Measurements from ENCODE around the gene CA5A. TPM values are rescaled to one million over a fixed set of nuclear protein-coding genes. Genes with fewer than 3 reads are reported as not detected.
"Not testable (repeated sequence)": the region's sequence is repeated elsewhere in the genome, so short reads cannot be mapped to it uniquely, and the experiment has no call there.

The CA5A gene
- total RNA-seq, 2 donors from 2014 or later, result not detected

DNA sequence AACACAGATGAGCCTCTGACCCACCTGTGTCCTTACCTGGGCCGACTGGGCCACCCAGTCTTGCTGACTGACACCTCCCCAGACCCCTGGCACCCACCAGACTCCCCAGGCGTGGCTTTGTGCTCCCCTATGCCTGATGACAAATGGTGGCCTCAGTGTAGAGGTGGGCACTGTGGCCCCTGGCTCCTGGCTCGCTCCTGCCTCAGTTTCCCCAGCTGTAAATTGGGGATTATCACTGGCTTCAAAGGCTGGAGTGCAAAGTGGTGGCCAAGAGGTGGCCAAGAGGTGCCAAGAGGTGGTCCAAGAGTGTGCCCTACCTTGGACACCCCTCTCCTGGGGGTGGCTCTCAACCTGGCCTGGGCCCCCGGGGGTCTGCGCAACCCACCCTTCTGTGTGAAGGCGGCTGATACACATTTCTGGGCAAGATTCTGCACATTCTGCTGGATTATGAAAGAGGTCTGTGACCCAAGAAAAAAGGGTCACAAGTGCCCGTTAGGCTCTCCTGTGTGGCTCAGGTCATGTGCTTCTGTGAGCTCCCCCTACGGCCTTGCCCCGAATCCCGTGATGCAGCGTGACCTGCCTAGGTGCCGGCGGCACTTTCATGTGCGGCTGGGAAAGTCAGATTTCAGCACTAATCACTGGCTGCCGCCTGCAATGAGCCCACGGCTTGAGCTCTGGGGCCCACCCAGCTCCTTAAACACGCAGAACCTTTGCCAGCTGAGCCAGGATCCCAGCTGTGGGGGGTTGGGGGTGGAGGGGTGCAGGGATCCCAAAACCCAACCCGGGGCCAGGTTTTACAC lies 74.8 kb downstream of the CA5A start:
- not testable (repeated sequence) for DNase-seq, ATAC-seq

DNA sequence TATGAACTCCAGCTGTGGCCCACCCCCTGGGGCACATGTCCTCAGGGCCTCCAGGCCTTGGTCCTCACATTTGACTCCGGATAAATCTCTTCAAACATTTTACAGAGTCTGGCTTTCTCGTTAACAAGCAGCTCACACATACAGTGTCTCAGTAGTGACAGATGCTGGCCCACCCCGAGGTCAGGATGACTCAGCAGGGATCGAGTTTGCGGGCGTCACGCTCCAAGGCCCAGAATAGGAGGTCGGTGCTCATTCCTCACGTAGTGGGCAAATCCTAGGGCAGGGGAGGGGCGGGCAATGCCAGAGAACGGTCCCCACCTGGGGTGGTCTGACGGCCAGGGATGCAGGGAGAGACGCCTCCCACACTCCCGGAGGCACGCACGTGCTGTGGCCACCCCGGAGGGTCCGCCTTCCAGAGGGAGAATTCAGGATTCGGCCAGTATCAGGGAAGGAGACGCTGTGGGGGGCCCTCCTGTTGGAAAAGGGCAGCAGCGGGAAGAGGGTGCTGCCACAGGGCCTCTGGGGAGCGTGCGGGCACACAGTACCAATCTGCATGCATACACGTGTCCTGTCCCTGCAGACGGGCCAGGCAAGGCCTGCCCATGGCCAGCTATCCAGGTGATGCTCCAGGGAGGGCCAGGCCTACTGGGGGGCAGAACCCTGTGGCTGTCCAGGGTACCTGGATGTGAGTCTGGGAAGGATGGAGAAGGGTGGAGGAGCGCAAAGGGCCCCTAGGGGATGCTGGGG lies 75.6 kb downstream of the CA5A start:
- DNase-seq, result no peak
- intact Hi-C loops (cut with DNase I), result no loop called here

More for the DNA sequence above, 74.8 kb downstream of the CA5A start:
- intact Hi-C loops (cut with DNase I), result not testable (repeated sequence)

DNA sequence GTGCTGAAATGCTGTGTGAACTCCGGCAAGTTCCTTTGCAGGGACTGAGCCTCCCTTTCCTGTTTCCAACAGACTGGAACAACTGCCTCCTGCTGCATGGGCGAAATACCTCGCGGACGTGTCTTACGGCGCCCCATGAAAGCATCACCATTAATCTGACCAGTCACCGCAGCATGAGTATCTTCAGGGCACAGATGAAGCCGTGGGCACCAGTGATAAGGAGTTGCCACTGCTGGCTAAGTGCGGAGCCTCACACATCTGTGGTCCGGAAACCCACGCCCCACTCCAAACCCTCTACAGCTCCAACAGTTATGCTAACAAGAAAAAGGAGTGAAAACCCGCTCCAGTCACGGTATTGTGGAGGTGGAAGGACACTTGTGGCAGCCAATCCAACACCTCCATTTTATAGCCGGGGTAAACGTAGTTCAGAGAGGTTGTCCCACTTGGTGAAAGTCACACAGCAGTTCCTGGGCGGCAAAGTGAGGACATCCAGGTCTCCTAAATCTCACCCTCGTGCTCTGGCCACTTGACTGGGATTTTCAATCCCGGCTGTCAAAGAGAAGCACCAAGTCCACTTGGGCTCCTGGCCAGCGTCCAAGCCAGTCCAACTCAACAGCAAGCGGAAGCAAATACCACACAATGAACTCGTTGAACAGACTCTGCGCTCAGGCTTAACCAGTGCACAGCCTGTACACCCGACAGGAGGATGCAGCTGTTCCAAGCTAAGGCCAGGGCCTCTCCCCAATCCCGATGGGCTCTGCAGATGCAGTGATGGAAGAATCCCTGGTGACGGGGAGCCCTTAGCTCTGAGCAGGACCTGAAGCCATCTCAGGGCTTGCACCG lies 78.0 kb downstream of the CA5A start:
- DNase-seq (peak; percentile 68), ATAC-seq (peak in 1 of 2 donors; percentile 22)
- intact Hi-C loops (cut with DNase I), result not testable (repeated sequence)

More for the DNA sequence above, 75.6 kb downstream of the CA5A start:
- ATAC-seq, result peak; percentile 31 to 58

DNA sequence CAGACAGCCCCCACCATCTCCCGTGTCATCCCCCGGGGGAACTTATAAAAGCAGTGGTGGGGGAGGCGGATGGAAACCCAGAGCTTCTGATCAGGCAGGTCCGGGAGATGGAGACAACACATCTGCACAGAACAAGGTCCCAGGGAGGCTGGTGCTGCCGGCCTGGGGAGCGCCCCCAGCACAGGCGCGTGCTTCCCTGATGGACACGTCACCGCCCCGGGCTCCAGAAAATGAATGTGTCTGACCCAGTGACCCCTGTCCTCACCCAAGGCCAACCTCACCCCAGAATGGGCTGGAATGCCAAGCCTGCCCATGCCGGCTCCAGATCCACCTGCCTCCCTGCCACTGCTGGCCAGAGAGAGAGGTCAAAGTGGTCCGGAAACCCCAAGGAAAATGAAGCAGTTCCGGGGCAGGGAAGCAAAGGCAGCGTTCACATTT lies 79.5 kb downstream of the CA5A start:
- no peak for ATAC-seq
- DNase-seq, result no peak
- intact Hi-C loops (cut with DNase I), result no loop called here

DNA sequence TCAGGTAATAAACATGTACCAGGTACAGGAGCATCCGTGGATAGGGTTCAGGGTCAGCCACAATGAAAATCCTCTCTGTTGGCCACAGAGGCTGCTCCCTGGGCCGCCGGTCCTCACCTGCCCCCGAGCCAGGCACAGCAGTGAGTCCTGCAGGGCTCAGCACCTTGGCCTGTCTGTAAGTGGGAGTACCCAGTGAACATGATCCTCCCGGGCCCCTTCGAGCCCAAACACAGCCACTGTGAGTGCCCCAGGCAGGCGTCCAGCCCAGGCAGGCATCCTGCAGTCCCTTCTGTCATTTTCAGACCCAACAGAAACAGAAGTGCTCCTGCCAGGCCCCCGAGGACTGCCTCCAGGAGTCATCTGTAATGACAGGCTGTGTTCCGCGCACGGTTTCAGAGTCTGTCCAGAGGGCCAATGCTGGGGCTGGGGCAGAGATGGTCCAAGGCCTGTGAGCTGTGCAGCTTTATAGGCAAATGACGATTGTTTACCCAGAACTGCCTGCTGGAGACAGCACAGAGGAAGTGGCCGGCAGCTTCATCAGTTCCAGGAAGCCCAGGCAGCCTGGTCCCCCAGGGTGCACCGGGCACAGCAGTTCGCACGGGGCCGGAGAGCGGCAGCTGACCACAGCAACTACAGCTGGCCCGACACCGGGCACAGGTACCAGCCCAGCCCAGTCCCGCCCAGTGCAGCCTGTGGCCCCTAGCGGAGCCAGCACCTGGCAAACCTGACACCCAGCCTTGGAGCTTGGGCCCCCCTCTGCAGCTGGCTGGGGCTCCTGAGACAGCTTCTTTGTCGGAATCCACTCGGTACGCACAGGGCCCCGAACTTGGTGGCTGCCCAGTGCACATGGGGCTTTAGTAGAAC lies 80.2 kb downstream of the CA5A start:
- peak; percentile 59 for DNase-seq
- ATAC-seq, result peak; percentile 7 to 20
- intact Hi-C loops (cut with DNase I), result no loop called here

DNA sequence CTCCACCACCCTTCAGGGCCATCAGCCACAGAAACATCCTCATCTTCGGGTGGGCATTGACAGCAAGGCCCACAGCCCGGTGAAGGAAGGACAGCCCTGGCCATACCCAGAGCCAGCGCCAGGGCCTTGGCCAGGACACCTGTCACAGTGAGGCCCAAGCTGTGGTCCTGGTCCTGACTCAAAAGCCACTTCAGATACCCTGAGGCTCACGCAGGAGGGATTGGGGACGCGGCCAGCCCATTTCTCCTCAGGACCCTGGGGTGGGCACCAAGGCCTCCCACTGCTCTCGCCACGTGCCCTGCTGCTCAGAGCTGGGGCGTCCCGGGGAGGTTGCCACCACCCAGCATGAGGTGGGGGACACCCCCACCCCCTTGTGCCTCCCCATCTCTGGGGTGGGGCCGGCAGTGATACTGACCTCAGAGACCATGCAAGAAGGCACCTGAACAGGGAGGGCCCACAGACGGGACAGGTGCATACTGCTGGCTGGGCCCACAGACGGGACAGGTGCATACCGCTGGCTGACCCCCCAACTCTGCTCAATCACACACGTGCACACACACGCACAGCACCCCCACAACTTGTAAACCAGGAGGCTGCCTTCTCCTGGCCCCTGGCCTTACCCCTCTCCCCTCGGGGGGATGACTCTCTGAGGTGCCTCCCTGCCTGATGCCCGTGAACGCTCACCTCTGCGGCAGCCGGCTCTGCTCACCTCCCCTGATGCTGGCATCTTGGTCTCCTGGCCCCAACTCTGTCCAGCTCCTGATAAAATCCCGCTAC lies 81.2 kb downstream of the CA5A start:
- DNase-seq, result no peak
- no peak for ATAC-seq
- intact Hi-C loops (cut with DNase I), result no loop called here

DNA sequence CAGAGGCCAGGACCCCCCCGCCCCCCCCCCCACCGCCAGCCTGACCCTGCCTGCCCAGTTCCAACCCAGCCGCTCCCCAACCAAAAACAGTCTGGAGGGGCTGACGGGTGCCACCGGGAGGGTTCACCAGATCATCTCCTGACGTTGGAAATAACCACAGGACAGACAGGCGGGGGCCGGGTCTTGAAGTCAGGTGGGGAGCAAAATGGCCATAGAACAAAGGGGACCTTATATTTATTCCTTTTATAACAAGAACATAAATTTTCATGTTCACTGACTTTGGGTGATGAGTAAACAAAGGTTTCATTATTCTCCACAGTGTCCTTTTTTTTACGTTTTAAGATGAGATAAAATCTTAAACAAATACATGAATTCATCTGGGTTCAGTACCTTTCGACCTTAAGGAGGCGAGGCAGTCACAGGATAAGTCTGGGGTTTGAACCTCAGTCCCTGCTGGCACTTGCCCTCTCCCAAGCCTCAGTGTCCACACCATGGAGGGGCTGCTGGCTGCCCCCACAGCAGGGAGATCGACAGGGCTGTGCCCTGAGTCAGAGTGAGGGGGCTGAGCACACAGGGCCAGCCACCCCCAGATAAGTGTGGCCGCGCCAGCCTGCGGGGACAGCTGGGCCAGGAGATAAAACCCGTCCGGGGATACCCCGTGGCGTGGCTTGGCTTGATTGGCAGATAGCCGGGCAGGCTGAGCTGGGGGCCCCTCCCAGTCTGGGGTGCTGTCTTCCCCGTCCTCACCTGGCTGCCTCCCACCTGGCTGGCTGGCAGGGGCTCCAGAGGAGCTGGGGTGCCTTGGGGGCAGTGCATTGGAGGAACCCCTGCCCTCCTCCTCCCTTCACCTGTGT lies 82.0 kb downstream of the CA5A start:
- intact Hi-C loops (cut with DNase I), result no loop called here

DNA sequence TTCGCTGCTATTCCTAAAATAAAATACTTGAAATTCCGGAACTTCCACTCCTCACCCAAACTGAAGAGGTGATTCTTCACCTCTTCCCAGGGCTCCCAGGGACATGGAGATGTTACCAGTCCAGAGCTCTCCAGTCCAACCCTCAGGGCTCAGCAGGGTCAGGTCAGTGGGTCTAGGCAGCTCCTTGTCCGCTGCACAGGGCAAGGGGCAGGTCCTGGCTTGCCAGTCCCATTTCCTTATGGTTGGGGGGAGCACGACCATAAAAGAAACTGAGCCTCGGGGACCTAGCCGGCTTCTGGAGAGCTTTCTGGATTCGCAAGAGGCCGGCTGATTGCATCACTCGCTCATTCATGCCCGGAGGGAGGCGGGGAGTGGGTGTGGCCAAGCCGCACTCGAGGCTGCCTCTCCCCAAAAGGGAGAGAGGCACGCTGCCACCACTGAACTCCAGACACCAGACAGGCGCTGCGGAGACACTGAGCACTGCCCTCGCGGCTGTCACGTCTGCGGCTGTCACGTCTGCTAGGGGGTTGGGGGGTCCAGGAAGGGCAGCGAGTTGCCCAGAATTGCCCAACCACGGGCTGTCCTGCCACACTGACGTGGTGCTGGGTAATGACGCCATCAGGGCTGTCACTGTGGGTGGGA lies 82.8 kb downstream of the CA5A start:
- intact Hi-C loops (cut with DNase I), result no loop called here
- peak; percentile 96 for DNase-seq
- peak; percentile 86 to 89 for ATAC-seq

More for the DNA sequence above, 82.0 kb downstream of the CA5A start:
- no peak for DNase-seq
- ATAC-seq, result peak in 1 of 2 donors; percentile 2

DNA sequence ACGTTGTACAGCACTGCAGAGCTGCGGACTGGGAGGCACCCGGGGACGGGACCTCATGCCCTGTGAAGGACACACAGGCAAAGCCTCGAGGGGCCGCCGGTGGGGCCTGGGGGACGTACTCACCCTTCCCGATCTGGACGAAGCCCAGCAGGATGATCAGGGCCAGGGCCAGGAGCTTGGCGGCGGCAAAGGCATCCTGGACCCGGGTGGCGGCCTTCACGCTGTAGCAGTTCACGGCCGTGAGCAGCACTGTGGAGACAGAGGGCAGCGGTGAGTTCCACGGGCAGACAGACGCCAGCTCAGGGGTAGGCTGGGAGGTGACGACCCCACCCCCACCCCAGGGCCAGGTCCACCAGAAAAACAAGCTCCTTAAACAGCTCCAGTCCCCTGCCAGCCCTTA lies 84.7 kb downstream of the CA5A start:
- intact Hi-C loops (cut with DNase I), result no loop called here
- DNase-seq, result no peak
- ATAC-seq, result no peak

DNA sequence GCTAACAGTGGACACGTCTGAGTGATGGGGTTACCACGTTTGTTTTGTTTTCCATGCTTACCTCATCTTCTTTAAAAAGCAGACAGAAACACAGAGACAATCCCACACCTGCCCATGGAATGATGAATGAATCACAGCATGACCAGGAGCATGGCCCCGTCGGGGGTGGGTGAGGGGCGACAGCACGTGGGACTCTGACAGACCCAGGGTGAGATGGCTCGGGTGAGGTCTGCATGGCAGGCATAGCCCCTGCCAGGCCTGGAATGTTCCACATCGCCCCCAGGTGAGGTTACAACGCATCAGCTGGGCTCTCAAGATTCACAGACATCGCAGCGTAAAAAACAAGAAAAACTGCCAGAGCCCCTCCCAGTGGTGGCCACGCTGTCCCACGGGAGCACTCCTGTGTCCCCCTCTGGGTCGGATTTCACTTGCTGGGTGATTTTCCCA lies 85.2 kb downstream of the CA5A start:
- DNase-seq (no peak), ATAC-seq (no peak)
- intact Hi-C loops (cut with DNase I), result no loop called here

DNA sequence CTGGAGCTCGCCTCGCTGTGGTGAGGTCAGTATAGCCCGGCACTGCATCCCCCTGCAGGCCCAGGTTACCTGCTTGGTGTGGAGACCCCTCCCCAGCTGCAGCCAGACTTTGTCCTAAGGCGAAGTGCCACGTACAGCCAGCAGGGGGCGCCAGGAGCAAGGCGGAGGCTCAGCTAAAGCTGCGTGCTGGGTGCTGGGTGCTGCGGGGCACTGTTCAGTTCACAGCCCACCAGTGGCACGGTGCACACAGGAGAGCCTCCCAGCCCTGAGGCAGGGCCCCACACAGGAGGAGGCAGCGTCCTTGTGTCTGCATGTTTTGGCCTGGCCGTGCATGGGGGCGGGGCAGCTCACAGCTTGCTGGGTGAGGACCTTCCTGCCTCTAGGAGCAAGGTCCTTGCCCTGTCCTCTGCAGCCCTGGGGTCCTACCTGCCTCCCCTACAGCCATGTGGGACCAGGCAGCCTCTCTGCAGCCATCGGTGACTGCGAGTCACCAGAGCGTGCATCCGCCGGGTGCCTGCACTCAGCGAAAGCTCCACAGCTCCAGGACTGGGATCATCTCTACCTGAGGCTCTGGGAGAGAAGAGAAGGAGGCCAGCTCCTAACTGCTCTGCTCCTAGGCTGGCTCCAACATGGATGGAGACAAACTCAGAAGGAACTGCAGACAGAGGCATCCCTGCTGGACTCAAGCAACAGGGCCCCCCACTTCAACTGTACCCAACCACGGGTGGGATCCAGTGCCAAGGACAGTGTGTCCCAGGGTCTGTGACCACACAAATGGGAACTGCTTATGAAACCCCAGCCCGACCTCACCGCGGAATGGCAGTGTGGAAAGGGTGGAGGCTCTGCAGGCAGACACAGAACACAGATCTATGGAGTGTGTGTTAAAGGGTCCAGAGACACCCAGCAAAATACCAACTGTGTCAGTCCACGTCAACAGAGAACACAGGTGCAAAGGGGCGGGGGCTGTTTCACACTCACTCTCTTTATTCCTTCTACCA lies 86.0 kb downstream of the CA5A start:
- intact Hi-C loops (cut with DNase I), result no loop called here
- ATAC-seq, result peak in 1 of 2 donors; percentile 3

DNA sequence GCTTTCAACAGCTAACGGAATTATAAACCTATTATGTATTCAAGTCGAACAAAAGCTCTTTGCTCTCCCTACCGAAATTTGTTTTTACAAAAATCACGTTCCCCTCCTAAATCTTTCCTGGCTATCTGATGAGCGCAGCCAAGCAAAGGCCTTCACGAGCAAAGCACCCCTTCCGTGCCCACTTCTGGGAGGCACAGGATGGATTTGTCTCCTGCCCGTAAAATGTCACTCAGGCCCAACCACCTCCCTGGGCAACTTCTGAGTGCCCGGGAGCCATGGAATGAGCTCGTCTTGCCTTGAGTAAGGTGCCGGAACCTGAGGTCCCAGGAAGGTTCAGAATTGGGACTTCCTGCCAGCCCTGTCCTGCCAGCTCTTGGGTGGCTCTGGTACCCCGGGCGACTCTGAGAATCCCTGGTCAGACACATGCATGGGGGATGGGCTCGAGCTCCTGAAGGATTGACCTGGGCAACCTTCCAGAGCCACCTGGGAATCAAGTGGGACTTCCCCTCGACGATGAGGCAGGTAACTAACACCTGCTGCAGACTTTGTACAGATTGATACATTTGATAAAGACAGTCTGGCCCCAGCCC lies 86.8 kb downstream of the CA5A start:
- intact Hi-C loops (cut with DNase I), result no loop called here
- DNase-seq (no peak), ATAC-seq (no peak)

More for the DNA sequence above, 86.0 kb downstream of the CA5A start:
- DNase-seq, result no peak

DNA sequence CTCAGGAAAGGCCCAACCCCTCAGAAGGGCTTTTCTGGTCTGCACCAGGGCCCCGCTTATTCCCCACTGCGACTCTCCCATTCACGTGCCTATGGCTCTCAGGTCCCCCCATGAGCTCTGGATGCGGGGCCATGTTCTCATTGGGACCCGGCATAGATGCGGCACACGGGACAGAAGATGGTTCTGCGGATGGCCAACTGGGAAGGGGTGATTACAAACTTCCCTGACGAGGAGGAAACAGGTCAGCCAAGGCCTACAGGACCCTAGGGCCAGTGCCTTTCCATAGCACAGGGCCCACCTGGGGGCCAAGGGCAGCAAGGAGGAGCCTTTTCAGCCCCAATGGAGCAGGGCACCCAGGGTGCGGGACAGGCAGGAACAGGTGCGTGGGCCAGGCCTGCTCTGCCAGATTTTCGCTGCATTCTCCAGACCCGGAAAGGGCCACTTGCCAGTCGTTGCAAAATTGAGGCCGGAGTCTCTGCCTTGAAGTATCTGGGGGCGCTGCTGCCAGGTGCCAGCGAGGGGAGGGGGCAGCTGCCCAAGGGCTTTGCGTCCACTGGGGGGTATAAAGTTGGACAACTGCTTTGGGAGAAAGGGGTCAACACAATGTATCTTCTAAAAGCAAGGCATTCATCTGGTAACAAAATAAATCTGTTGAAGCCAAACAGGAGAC lies 87.5 kb downstream of the CA5A start:
- ATAC-seq (no peak), DNase-seq (no peak)
- intact Hi-C loops (cut with DNase I), result no loop called here
